AG09309 (cell line): ENCODE results near the gene ABLIM2.

ENCODE experiments used
- DNase-seq: peaks from one replicate; pipeline ENCODE4 v3.0.0-alpha.2; 2010; ENCODE audit warnings: low read depth
- H3K4me3 ChIP-seq: 2 replicates; pipeline ENCODE4 v1.5.1; 2011; ENCODE audit warnings: mild to moderate bottlenecking, low read depth, low read length, moderate library complexity; ENCODE audit not compliant: control insufficient read depth
- CTCF ChIP-seq: IDR thresholded peaks from 2 replicates; pipeline ENCODE4 v1.5.1; 2011; ENCODE audit warnings: mild to moderate bottlenecking, low read depth, low read length, inconsistent platforms; ENCODE audit not compliant: insufficient read depth, control insufficient read depth; ENCODE audit errors: missing control alignments

Gene ABLIM2

GRCh38 chr4:8080754-8081065, 77.9 kb downstream of the ABLIM2 start:
- no peak for DNase-seq
- H3K4me3 ChIP-seq = no peak overlapping the region
- TF ChIP-seq CTCF = no peak

- TF ChIP-seq CTCF = no peak
- no peak for DNase-seq
- no peak overlapping the region for H3K4me3 ChIP-seq
Measured at GRCh38 chr4:8079916-8080753, 78.5 kb downstream of the ABLIM2 start.

GRCh38 chr4:8079031-8079885, 79.4 kb downstream of the ABLIM2 start:
- DNase-seq = no peak
- no peak overlapping the region for H3K4me3 ChIP-seq
- no peak for TF ChIP-seq CTCF

- TF ChIP-seq CTCF = no peak
- no peak for DNase-seq
- H3K4me3 ChIP-seq = no peak overlapping the region
Measured at GRCh38 chr4:8078610-8079015, 80.0 kb downstream of the ABLIM2 start.

- no peak overlapping the region for H3K4me3 ChIP-seq
- DNase-seq = no peak
- TF ChIP-seq CTCF = no peak
Measured at GRCh38 chr4:8078109-8078494, 80.5 kb downstream of the ABLIM2 start.

- DNase-seq = no peak
- H3K4me3 ChIP-seq = no peak overlapping the region
- TF ChIP-seq CTCF = no peak
Measured at GRCh38 chr4:8077181-8078108, 81.2 kb downstream of the ABLIM2 start.
